ENCODE measurements around the gene IPPK.

- TF ChIP-seq CTCF (IDR thresholded peaks at IDR 0.05) (no peak), EP300 (IDR thresholded peaks at IDR 0.05) (no peak)
Observed at GRCh38 chr9:92650296-92650695, 19.6 kb downstream of the IPPK start.

All from gastroesophageal sphincter (tissue), 3 donors.